Epidermal melanocyte (primary cell): ENCODE measurements around the gene FASN.
"Not testable (repeated sequence)": the region's sequence is repeated elsewhere in the genome, so short reads cannot be mapped to it uniquely, and the experiment has no call there.

Source experiments
- DNase-seq: peaks from one replicate; pipeline ENCODE4 v3.0.0; 2011; ENCODE audit warnings: low spot score; ENCODE audit not compliant: insufficient read length

The FASN gene

DNA sequence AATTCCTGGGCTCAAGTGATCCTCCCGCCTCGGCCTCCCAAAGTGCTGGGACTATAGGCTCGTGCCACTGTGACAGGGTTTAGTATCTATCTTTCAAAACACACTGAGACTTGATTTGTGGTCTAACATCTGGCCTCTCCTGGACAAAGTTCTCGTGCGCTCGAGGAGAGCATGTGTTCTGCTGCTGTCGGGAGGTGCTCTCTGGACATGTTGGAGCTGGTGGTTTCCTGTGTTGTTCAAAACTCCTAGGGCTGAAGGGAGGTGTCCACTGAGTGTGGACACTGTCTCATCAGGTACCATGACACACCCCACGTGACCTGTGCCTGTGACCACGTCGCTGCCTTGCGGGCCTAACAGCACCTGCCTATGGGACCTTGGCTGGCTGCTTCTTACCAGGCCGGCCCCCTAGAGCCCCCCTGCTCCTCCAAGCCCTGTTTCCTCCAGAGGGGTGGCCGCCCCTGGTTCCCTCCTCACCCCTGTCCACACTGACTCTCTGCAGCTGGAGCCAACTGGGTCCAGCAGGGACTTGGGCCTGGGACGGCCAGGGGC lies 52.0 kb downstream of the FASN start:
- no peak for DNase-seq

- DNase-seq = no peak
Measured at GRCh38 chr17:82043507-82043906, 54.5 kb downstream of the FASN start.

DNA sequence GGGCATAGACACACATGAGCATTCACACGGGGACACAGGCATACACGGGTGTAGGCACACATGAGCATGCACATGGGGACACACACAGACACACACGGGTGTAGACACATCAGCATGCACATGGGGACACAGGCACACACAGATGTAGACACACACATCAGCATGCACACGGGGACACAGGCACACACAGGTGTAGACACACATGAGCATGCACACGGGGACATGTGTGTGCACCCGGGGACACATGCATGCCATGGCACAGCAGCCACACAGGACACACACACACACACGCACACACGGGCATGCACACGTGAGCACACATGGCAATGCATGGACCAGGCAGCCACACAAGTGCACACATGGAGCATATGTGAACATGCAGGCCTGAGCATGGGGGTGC lies 55.4 kb downstream of the FASN start:
- no peak for DNase-seq

- no peak for DNase-seq
Measured at GRCh38 chr17:82041144-82041814, 56.8 kb downstream of the FASN start.

GRCh38 chr17:82039695-82040299 lies 58.2 kb downstream of the FASN start:
- DNase-seq = no peak

DNA sequence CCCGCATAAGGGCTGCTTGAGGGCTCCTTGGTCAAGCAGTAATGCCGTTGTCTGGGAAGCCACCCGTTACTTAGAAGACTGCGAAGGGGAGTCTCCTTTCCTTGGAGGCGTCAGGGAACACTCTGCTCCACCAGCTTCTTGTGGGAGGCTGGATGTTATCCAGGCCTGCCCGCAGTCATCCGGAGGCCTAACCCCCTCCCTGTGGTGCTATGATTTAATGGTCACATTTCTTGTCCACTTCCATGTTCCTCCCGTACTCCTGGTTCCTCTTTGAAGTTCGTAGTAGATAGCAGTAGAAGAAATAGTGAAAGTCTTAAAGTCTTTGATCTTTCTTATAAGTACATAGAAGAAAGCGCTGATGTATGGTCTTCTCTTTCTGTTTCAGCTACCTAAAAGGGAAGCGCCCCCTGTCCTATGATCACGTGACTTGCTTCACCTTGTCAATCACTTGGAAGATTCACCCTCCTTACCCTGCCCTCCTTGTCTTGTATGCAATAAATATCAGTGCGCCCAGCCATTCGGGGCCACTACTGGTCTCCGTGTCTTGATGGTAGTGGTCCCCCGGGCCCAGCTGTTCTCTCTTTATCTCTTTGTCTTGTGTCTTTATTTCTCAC lies 59.1 kb downstream of the FASN start:
- DNase-seq = not testable (repeated sequence)

- DNase-seq = no peak
Measured at GRCh38 chr17:82037889-82038195, 60.2 kb downstream of the FASN start.

GRCh38 chr17:82037092-82037888 lies 60.7 kb downstream of the FASN start, which contains the start of gene DCXR:
TSS of gene DCXR (minus strand) at chr17:82037697. CDS start at chr17:82037682, 15 bp downstream.
- peak; percentile 98 for DNase-seq

DNA sequence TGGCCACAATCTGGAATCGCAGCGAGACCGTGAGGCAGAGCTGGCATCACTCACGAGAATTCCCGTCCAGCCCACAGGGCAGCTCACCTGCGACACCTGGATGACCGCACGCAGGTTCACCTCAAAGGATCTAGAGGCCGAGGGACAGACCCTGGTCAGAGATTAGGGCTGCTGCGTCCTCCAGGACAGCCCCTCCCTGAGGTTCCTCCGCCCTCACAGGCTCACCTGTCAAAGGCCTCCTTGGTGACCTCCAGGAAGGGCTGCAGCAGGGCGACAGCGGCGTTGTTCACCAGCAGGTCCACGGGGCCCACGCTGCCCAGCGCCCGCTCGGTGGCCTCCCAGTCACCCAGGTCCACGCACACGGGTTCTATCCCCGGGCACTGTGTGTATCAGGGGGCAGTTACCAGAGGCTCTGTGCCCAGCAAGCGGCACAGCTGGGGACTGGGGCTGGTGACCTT lies 61.4 kb downstream of the FASN start:
- no peak for DNase-seq

GRCh38 chr17:82035956-82036633 lies 61.9 kb downstream of the FASN start:
- DNase-seq = no peak

DNA sequence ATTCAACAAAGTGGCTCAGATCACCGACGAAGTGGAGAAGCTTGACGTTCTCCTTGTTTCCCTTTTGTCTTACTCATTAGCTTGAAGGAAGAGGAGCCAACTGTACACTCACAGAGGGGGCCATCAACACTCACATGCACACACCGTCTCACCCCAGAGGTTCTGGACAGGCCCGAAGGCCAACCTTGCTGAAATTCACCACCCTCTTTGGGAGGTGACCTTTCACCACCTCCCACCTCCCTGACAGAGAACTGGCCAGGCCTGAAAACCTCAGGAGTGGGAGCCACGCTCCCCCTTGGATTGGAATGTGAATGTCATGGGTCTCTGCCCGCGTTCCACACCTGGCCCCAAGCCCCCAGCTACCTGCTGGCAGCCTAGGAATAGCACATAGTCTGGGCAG lies 62.5 kb downstream of the FASN start:
- no peak for DNase-seq

- no peak for DNase-seq
Measured at GRCh38 chr17:82034371-82035011, 63.5 kb downstream of the FASN start.

DNA sequence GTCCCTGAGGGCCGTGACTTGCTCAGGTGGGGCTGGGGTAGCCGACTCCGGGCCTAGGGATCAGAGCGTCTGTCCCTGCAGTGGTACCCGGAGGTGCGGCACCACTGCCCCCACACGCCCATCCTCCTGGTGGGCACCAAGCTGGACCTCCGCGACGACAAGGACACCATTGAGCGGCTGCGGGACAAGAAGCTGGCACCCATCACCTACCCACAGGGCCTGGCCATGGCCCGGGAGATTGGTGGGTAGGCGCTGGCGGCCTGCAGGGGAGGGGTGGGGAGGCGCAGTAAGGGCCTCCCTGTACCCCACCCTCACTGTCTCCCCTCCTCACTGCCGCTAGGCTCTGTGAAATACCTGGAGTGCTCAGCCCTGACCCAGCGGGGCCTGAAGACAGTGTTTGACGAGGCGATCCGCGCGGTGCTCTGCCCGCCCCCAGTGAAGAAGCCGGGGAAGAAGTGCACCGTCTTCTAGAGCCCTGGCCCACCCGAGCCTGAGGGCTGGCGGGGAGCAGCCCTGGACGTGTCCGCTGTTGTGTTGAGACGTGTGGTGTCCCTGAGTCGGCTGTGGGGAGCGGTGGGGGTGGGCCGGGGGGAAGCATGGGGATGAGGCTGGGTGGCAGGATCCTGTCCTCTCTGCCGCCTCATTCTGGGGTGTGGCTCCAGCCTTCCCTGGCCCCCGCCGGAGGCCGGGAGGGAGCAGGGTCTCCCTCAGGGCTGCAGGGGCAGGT lies 64.5 kb downstream of the FASN start:
- DNase-seq = no peak

DNA sequence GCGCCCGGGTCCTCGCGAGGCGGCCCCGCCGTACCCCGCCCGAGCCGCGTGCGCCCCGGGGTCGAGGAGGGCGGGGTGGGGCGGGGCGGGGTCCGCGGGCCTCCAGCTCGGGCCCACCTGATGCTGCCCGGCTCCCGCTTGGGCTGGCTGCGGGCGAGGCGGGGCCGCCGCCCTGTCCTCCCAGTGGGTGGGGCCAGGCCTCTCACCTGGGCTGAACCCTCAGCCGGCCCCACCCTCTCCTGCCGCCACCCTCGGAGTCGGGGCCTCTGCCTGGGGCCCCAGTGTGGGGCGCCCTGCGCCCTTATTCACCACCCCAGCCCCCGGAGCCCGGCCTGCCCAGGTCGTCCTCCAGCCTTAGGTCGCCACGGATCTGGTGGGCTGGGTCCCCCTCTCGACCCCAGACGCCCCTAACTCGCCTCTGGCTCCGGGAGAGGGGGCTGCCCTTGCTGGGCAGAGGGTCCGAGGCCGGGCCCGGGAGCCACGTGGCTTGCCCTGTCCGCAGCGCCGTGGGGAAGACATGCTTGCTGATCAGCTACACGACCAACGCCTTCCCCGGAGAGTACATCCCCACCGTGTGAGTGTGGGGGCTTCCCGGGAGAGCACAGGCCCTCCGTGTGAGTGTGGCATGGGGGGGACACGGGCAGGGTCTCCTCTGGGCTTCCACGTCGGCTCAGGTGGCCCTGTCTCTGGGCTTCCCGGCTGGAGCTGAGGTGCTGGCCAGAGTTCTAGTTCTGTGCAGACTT lies 66.0 kb downstream of the FASN start:
- DNase-seq = no peak

GRCh38 chr17:82031303-82031884 lies 66.6 kb downstream of the FASN start, which contains the start of gene RAC3:
TSS of gene RAC3 (plus strand) at chr17:82031678. CDS start at chr17:82031762, 84 bp downstream.
- DNase-seq = peak; percentile 61

DNA sequence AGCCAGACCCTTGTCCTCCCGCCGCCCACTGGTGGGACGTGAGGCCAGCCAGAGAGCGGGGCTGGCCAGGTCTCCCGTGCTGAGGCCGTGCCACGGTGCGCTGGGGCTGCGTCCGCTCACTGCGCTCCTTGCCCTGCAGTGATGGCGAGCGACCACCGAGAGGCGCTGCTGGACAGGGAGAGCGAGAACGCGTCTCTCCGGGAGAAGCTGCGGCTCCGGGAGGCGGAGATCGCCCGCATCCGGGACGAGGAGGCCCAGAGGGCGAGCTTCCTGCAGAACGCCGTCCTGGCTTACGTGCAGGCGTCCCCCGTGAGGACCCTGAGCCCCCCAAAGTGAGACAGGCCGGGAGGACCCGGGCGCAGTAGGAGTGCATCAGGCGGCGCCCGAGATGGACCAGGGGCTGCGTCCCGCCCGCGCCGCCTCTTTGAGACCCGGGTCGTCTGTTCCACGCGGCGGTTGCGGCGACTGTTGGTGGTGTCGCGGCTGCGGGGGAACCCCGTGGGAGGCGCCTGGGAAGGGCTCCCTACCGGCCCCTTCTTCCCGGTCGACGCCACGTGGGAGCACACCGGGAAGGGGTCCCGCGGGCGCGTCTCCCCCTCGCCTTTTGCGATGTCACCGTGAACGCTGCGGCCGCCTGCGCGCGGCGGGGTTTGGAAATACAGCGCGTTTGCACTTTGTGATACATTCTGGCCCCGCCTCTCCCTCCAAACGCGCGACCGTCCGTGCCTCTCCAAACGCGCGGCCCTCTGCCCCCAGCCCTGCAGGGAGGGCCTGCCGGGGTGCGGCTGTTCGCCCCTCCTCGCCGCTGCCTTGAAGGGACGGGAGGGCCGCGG lies 67.3 kb downstream of the FASN start:
- DNase-seq = peak; percentile 92

GRCh38 chr17:82029990-82030469 lies 68.0 kb downstream of the FASN start:
- DNase-seq = no peak

DNA sequence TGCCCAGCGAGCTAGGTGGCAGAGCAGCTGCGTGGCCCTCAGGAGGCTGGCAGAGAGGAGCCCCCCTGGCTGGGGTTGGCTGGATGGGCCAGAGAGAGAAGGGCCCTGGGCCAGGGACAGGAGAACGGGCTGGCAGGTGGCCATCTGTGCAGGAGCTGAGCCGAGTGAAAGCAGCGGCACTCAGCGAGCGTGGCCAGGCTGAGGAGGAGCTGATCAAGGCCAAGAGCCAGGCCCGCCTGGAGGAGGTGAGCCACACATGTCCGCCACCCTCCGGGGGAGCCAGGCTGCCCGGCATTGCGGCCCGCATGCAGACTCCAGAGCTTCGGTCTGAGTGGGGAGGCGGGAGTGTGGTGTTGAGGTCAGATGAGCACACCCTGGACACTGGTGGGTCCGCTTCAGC lies 68.6 kb downstream of the FASN start:
- no peak for DNase-seq
